WTC11 (cell line): ENCODE data around the gene FRMD8.

ENCODE experiments used
- SP1 ChIP-seq: sonication (generic); formaldehyde crosslinking; conservative IDR thresholded peaks from 2 replicates; pipeline ENCODE4 v1.8.1; 2022; ENCODE audit warnings: missing genetic modification reagents
- TF ChIP-seq, protein P1 (sequence below): fragments of 200-600 bp; IDR thresholded peaks from 2 replicates; pipeline ENCODE4 v1.8.0; 2022; ENCODE audit warnings: antibody characterized with exemption

DNA sequence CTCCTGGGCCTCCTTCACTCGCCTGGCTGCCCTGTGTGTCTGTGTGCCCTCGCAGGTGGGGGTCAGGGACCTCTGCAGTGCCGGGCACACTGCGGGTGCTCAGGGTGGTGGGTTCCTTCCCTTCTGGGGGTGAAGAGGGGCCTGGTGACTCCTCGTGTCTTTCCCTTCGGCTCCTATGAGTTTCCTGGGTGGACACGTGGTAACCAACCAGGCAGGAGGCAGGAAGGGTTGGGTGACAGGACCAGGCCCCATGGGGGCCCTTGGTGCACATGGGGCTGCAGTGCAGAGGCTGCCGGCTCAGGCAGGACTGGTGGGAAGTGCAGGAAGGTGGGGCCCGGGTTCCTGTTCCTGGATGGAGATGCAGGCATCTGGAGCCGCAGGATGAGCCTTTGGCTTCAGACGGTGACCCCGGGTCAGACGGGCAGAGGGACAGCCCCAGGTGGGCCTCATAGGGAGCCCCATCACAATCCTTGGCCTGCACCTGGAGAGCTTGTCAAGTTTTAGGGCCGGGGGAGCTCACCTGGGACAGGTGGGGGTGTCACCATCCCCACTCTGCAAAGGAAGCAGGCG, 9.6 kb downstream of the FRMD8 start:
- TF ChIP-seq, protein P1, sequence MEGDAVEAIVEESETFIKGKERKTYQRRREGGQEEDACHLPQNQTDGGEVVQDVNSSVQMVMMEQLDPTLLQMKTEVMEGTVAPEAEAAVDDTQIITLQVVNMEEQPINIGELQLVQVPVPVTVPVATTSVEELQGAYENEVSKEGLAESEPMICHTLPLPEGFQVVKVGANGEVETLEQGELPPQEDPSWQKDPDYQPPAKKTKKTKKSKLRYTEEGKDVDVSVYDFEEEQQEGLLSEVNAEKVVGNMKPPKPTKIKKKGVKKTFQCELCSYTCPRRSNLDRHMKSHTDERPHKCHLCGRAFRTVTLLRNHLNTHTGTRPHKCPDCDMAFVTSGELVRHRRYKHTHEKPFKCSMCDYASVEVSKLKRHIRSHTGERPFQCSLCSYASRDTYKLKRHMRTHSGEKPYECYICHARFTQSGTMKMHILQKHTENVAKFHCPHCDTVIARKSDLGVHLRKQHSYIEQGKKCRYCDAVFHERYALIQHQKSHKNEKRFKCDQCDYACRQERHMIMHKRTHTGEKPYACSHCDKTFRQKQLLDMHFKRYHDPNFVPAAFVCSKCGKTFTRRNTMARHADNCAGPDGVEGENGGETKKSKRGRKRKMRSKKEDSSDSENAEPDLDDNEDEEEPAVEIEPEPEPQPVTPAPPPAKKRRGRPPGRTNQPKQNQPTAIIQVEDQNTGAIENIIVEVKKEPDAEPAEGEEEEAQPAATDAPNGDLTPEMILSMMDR = no peak
- no peak for TF ChIP-seq SP1 (CRISPR knock-in tag)
